Vagina (tissue), 2 donors: ENCODE data around the gene BEST3.

Experiments
- CTCF ChIP-seq, 3 experiments: fragments of 450-650 bp in 2 of 3; fragments of 200-600 bp in 1 of 3; sonication (generic) in 1 of 3; IDR thresholded peaks; one replicate each; pipeline ENCODE4 v1.5.1; 2017 to 2019; ENCODE audit warnings: antibody characterized with exemption in 3 of 3, mild to moderate bottlenecking in 2 of 3, moderate library complexity in 2 of 3
- POLR2AphosphoS5 ChIP-seq, 2 donors: sonication (generic); formaldehyde crosslinking; IDR thresholded peaks; one replicate each; pipeline ENCODE4 v1.9.0; 2017; ENCODE audit warnings: antibody characterized with exemption in 2 of 2, mild to moderate bottlenecking in 2 of 2, low read depth in 1 of 2; ENCODE audit not compliant: insufficient read depth in 1 of 2

DNA sequence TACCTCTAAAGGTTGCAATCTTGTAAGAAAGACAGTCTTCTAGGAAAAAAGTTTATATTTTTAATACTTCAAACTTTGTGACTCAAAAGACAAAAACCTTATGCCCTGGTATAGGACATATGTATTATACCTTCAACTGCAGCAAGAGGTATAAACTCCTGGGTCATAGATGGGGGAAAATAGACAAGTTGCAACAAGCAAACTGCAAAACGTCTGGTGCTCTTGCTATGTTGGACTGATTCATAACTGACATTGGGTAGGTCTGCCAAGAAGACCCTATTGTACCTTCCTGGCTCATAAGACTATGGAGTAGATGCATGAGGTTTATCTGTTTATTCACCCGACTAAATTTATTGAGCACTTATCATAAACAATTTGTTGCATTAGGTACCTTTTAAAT lies 40.9 kb downstream of the BEST3 start:
- TF ChIP-seq POLR2AphosphoS5 (IDR thresholded peaks at IDR 0.05; ENCODE audit: insufficient read depth in 1 of 2, low read depth in 1 of 2) (no peak), CTCF (IDR thresholded peaks at IDR 0.05) (no peak)
